HG02884 (cell line): ENCODE results near the gene CHGA.

ENCODE experiments used
- ATAC-seq: cut with Tn5 transposase; IDR thresholded peaks from one replicate; pipeline ENCODE4 v1.9.1; 2021; ENCODE audit warnings: mild to moderate bottlenecking, moderate library complexity; ENCODE audit not compliant: unreplicated experiment

CHGA gene

DNA sequence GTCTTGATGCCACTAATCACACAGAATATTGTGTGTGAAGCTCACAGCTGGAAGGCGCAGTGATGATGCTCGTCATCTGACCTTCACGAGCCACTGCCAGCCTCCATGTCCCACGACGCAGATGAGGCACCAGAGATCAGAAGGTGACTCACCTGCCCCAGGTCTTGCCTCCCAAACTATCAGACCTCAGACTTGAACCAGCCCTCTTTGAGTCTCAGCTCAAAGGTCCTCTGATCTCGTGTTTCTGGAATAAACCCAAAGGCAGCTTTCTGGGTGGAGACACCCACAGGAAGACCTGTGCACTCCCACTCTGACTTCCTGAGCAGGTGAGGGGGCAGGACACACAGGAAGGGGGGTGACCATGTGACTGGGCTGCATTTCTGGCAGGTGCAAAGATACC, 19.6 kb upstream of the CHGA start:
- no peak for ATAC-seq

DNA sequence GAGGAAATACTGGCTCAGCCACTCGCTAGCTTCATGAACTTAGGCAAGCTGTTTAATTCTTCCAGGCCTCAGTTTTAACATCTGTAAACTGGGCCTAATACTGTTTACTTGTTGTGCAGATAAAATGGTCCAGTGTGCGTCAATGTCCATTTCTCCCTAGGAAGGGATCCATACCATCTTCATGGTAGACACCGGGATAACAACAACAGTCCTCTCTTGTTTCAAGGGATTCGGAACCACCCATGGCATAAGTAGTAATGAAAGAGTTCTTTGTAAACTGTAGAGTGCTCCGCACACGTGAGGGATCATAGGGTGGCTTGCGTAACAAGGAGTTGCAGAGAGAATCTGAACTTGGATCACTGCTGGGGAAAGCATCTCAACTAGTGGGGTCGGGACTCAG, 17.3 kb upstream of the CHGA start:
- ATAC-seq, result no peak

DNA sequence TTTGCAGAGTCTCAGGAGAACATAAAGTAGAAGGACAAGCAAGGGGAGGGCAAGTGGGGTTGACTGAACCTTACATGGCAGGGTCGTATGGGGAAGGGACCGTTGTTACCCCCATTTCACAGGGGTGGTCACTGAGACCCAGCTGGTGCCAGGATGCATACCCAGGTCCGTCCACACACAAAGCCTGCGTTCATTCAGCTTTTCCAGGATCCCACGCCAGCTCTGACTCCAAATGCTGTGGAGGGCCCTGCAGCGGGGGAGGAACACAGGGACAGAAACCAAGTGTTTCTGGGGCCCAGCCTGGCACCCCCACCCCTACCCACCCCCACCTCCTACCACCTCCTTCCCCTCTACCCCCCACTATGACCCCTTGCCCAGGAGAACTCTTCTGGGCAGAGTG, 16.5 kb upstream of the CHGA start:
- no peak for ATAC-seq

DNA sequence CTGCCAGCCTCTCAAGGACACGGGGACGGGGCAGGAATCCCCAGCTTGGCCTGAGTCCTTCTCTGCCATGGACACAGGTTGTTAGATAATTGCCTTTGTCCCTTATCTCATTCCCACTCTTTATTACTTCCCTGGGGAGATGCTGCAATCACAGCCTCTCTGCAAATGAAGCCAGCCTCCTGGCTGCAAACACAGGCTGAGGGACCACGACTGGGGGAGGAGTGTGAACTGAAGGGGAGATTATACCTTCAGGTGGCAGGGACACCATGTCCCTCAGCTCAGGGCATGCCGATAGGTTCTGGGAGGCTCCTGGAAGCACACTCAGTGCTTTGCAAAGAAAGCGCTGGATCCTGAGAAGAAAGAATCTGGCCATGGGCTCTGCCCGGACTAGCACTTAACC, 16.1 kb upstream of the CHGA start:
- no peak for ATAC-seq

GRCh38 chr14:92907316-92907911, 15.5 kb upstream of the CHGA start:
- no peak for ATAC-seq

- ATAC-seq, result no peak
Measured at GRCh38 chr14:92914087-92914656, 8.8 kb upstream of the CHGA start.

DNA sequence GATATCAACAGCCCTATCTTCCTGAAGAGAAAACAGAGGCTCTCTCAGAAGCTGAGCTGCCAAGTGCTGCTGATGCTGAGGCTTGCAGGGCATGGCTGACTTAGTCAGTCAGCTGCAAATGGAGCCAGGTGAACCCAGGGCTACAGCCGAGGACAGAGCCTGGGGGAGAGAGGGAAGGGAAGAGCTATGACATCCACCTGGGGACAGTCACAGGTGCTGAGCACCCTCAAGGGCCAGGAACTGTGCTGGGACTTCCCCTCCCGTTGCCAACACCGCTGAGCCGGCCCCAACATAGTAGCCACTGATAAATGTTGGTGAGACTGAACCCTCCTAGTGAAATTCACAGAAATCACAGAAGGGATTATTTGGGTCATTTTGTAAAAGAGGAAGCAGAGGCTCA, 6.7 kb upstream of the CHGA start:
- no peak for ATAC-seq

- ATAC-seq, result no peak
Measured at GRCh38 chr14:92917041-92917940, 5.7 kb upstream of the CHGA start.

GRCh38 chr14:92917956-92918355, 5.0 kb upstream of the CHGA start:
- ATAC-seq, result no peak

GRCh38 chr14:92920001-92920400, 2.9 kb upstream of the CHGA start:
- ATAC-seq, result no peak

DNA sequence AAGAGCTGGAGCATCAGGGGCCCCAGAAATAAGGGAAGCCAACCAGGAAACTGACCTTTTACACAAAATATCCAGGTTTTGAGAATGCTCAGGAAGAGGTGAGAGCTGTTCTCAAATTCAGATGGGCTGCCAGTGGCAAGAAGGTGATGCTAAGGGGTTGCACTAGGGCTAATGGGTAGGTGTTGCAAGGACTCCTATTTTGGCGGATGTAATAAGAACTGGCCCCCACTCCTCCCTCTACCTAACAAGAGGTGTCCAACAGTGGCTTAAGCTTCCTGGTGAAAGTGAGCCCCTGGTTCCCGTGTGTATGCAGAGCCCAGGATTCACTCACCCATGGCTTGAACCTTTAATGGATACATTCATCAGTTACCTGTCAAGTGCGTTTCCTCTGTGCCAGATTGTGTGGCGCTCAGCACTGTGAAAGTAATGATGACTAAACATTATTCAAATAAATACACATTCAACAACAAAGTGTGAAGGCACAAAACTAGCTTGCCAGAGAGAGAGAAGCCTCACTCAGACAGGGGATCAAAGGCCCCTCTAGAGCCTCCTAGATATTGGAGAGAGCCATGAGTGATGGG, 705 bp upstream of the CHGA start:
- ATAC-seq, result no peak

- ATAC-seq, result no peak
Measured at GRCh38 chr14:92923744-92924103, 774 bp downstream of the CHGA start.

DNA sequence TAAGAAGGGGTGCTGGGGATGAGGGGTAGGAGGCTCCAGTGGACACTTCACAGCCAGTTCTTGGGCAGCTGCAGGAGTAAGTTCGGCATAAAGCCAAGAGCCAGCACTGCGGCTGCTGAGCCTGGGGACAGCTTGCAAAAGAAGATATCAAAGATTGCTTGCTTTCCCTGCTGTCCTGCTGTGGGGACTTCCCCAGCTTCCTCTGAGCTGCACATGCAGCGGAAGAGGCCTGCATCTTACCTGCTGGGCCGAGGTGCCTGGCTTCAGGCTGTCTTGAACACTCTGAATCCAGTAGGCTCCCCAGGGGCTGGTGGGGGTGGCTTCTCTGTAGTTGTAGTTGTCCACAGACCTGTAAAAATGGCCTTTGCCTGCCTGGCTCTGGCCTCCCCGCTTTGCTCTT, 1.3 kb downstream of the CHGA start:
- no peak for ATAC-seq

DNA sequence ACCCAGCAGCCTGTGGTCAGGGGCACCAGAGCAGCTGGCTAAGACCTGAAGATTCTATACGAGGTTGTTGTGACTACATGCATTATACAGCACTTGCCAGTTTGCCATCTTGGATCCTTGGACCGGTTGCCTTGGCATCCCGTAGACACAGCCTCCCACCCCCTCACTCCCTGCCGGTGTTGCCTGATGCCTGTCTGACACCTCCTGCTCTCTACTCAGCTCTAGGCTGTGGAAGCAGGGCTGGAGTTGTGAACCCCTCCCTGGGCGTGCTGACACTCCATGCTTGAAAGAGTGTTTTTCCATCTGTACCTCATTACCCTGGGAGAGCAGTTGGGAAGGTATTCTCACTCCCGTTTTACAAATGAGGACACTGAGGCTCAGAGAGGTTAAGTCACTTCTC, 2.5 kb downstream of the CHGA start:
- ATAC-seq, result no peak

DNA sequence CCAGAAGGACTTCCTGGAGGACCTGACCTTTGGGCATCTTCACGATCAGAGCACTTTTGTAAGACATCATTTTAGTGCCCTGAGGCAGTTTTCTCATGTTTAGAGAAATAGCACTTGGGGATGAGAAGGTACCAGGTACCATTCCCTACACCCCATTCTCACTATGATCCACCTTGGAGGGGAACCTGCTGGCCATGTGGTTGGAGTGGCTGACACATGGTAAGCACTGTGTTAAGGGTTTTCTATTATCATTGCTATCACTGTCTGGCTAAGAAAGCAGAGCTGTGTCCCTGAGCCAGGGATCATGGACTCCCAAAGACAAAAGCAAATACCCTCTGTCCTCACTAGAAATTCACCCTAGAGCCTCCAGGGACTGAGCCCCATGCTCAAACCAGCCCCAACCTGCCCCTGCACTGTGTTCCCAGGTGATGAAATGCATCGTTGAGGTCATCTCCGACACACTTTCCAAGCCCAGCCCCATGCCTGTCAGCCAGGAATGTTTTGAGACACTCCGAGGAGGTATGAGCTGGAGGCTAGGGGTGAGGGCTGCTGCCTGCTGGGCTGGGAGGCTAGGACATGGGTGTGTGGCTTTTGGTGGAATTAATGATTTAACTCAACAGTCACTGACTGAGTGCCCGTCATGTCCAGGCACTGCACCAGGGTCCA, 3.4 kb downstream of the CHGA start:
- no peak for ATAC-seq

GRCh38 chr14:92926931-92927330, 4.0 kb downstream of the CHGA start:
- no peak for ATAC-seq

DNA sequence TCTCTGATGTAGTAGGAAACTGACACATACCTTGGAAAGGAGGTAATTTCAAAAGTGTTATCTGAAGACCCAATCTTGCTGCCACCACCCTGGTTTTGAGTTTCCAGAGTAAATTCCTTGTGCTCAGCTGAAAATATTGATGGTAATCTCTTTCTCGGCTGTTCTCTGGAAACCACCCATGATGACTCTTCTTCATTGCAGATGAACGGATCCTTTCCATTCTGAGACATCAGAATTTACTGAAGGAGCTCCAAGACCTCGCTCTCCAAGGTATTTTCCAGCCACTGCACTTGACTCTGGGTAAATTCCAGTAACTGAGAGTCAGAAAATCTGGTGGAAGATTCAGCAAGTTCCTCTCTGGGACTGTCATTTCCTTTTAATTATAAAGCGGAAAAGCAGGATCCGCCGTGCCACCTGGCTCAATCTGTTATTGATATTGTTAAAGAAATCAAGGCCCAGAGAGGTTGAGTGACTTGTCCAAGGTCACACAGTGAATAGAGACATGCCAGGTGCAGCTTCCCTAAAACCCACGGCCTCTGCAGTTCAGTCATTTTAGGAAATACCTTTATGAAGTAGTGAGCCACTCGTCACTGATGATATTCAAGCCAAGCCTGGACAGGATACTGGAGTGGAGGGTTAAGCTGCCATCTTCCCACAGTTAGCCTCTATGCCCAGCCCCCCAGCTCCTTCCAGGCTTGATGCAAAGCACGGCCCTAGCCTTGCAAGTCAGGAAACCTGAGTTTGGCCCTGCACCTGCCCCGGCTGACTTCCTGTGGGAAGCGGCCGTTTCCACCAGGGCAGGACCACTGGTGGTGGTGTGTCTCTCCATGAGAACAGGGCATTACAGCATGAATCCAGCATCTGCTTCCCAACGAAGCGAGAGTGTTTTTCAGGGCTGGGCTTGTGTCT, 4.7 kb downstream of the CHGA start:
- ATAC-seq, result no peak

GRCh38 chr14:92928258-92928629, 5.3 kb downstream of the CHGA start:
- no peak for ATAC-seq

DNA sequence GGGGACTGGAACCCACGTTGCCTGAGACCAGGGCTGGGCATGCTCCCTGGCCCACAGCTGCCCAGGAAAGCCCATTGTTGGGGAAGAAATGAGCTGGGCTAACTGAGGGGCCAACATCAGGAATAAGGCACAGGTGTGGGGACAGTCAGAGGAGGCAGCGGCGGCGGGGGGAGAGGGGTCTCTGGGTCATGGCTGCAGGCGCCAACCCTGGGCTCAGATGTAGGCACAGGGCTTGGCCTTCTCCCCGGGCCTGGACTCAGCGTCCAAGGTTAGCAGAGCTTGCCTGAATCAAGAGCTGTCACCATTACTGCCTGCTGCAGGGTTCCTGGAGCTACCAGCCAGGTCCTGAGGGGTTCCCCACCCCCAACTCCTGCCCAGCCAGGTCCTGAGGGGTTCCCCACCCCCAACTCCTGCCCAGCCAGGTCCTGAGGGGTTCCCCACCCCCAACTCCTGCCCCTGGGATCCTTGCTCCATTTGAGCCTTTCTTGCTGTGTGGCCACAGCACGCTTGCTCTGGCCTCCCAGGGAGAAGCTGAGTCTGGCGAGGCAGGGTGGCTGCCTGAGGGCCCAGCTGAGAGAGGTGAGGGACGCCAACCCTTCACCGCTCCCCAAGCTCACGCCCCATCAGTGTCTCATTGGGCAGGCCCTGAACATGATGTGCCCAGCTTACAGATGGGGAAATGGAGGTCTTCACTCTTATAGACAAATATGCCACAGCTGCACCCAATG, 6.2 kb downstream of the CHGA start:
- no peak for ATAC-seq
